Trophoblast cell (in vitro differentiated cells and primary cell): ENCODE measurements around the gene COPG1.

ENCODE experiments used
- DNase-seq, 2 donors: peaks; one replicate each; pipeline ENCODE4 v3.0.0-alpha.2; 2016
- H2AFZ ChIP-seq: 2 replicates; pipeline ENCODE4 v1.6.1; 2013; ENCODE audit warnings: low read length, moderate library complexity, mild to moderate bottlenecking; ENCODE audit not compliant: insufficient read depth, poor library complexity
- H2AK5ac ChIP-seq: 2 replicates; pipeline ENCODE4 v1.6.1; 2013; ENCODE audit warnings: mild to moderate bottlenecking, low read length
- H2BK120ac ChIP-seq: 2 replicates; pipeline ENCODE4 v1.6.1; 2013; ENCODE audit warnings: low read length, mild to moderate bottlenecking, moderate library complexity; ENCODE audit not compliant: insufficient read depth, poor library complexity
- H2BK12ac ChIP-seq: 2 replicates; pipeline ENCODE4 v1.6.1; 2013; ENCODE audit warnings: mild to moderate bottlenecking, low read length, moderate library complexity
- H2BK5ac ChIP-seq: 2 replicates; pipeline ENCODE4 v1.6.1; 2013; ENCODE audit warnings: low read length, low read depth, moderate library complexity, mild to moderate bottlenecking; ENCODE audit not compliant: poor library complexity
- H3K14ac ChIP-seq: 2 replicates; pipeline ENCODE4 v1.6.1; 2013; ENCODE audit warnings: mild to moderate bottlenecking, low read length
- H3K18ac ChIP-seq: 2 replicates; pipeline ENCODE4 v1.6.1; 2013; ENCODE audit warnings: mild to moderate bottlenecking, low read length
- H3K23ac ChIP-seq: 2 replicates; pipeline ENCODE4 v1.6.1; 2013; ENCODE audit warnings: low read length
- H3K27ac ChIP-seq: 2 replicates; pipeline ENCODE4 v1.5.1; 2013; ENCODE audit warnings: low read depth, mild to moderate bottlenecking, inconsistent platforms, low read length, moderate library complexity
- H3K27me3 ChIP-seq: 2 replicates; pipeline ENCODE4 v1.6.1; 2013; ENCODE audit warnings: inconsistent platforms, mild to moderate bottlenecking, low read length, moderate library complexity; ENCODE audit not compliant: insufficient read depth
- H3K36me3 ChIP-seq, 2 experiments: 1 replicate in 1 of 2; 2 replicates in 1 of 2; pipeline ENCODE4 v1.6.1; 2013; ENCODE audit warnings: low read length in 2 of 2, mild to moderate bottlenecking in 2 of 2, moderate library complexity in 1 of 2; ENCODE audit not compliant: insufficient read depth in 2 of 2, control insufficient read depth in 1 of 2
- H3K4ac ChIP-seq: 2 replicates; pipeline ENCODE4 v1.6.1; 2013; ENCODE audit warnings: low read depth, mild to moderate bottlenecking, low read length, moderate library complexity
- H3K4me1 ChIP-seq, 2 experiments: 1 replicate in 1 of 2; 2 replicates in 1 of 2; pipeline ENCODE4 v1.6.1; 2013; ENCODE audit warnings: low read length in 2 of 2, mild to moderate bottlenecking in 2 of 2, moderate library complexity in 1 of 2; ENCODE audit not compliant: insufficient read depth in 2 of 2, control insufficient read depth in 1 of 2
- H3K4me2 ChIP-seq: 2 replicates; pipeline ENCODE4 v1.6.1; 2013; ENCODE audit warnings: inconsistent platforms, mild to moderate bottlenecking, low read length, moderate library complexity
- H3K4me3 ChIP-seq: 2 replicates; pipeline ENCODE4 v1.5.1; 2013; ENCODE audit warnings: mild to moderate bottlenecking, low read depth, low read length, inconsistent platforms
- H3K79me1 ChIP-seq: one replicate; pipeline ENCODE4 v1.6.1; 2013; ENCODE audit warnings: low read length
- H3K79me2 ChIP-seq: 2 replicates; pipeline ENCODE4 v1.6.1; 2013; ENCODE audit warnings: low read length, mild to moderate bottlenecking; ENCODE audit not compliant: control insufficient read depth, insufficient read depth, poor library complexity
- H3K9ac ChIP-seq: 2 replicates; pipeline ENCODE4 v1.6.1; 2013; ENCODE audit warnings: mild to moderate bottlenecking, low read length
- H3K9me3 ChIP-seq: 2 replicates; pipeline ENCODE4 v1.6.1; 2013; ENCODE audit warnings: low read depth, mild to moderate bottlenecking, control low read depth, inconsistent platforms, low read length; ENCODE audit not compliant: insufficient read depth
- H4K12ac ChIP-seq: 2 replicates; pipeline ENCODE4 v1.6.1; 2013; ENCODE audit warnings: low read depth, mild to moderate bottlenecking, low read length, moderate library complexity
- H4K8ac ChIP-seq: 2 replicates; pipeline ENCODE4 v1.6.1; 2013; ENCODE audit warnings: low read depth, mild to moderate bottlenecking, low read length, moderate library complexity
- H4K91ac ChIP-seq: one replicate; pipeline ENCODE4 v1.6.1; 2013; ENCODE audit warnings: low read depth, mild to moderate bottlenecking, low read length, moderate library complexity
- WGBS: extraction: QIAGEN DNeasy Blood & Tissue Kit; methylation state at CpG from one replicate; pipeline ENCODE4 v1.1.7; 2013; ENCODE audit warnings: missing lambda C conversion rate; ENCODE audit not compliant: insufficient read length, insufficient coverage; ENCODE audit errors: extremely low coverage; 5-methylcytosine and 5-hydroxymethylcytosine counted together

COPG1 gene

DNA sequence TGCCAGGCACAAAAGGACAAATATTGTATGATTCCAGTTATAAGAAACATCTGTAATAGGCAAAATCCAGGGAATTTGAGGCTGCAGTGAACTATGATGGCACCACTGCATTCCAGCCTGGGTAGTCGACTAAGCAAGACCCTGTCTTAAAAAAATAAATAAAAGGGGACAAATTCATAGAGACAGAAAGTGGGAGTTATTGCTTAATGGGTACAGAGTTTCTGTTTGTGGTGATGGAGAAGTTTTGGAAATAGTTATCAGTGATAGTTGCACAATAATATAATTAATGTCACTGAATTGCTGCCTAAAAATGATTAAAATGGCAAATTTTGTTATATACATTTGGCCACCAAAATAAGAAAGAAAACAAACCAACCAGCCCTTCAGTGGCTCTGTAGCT is 38.1 kb upstream of the COPG1 start:
- no peak overlapping the region for H3K4me3 ChIP-seq
- no peak overlapping the region for H4K8ac ChIP-seq
- H3K14ac ChIP-seq: no peak overlapping the region
- H3K27ac ChIP-seq: no peak overlapping the region
- H2BK120ac ChIP-seq: no peak overlapping the region
- no peak for DNase-seq
- no peak overlapping the region for H2BK5ac ChIP-seq
- H3K79me2 ChIP-seq: no peaks in the 10 kb centered on the region
- no peak overlapping the region for H4K12ac ChIP-seq
- H3K9me3 ChIP-seq: no peaks in the 10 kb centered on the region
- H3K79me1 ChIP-seq: no peaks in the 10 kb centered on the region
- no peak overlapping the region for H4K91ac ChIP-seq
- H3K18ac ChIP-seq: no peak overlapping the region
- no peak overlapping the region for H3K23ac ChIP-seq
- no peaks in the 10 kb centered on the region for H3K36me3 ChIP-seq
- no peak overlapping the region for H2AFZ ChIP-seq
- WGBS: no CpG with 5 or more reads among the region's 1 CpG
- H3K9ac ChIP-seq: no peak overlapping the region
- H3K4ac ChIP-seq: no peak overlapping the region
- H3K27me3 ChIP-seq: no peaks in the 10 kb centered on the region
- no peak overlapping the region for H2BK12ac ChIP-seq
- H3K4me1 ChIP-seq: no peaks in the 10 kb centered on the region
- H2AK5ac ChIP-seq: no peak overlapping the region
- no peak overlapping the region for H3K4me2 ChIP-seq

DNA sequence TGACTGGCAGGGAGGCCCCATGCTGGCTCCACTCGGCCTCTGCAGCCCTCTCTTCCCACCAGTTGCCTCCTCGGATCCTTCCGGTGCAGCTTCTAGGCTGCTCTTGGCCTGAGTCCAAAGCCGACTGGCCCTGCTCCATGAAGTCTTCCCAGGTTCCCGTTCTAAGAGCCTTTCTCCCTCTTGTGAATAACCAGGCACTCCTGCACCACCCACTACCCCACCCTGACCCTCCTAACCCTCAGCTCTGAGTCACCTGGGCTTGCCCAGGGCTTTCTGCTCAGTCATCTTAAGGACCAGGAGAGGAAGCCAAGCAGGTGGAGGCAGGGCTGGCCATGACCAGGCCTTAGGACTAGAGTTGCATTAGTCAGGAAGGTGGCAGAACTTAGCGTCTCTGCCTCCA is 37.6 kb upstream of the COPG1 start:
- Histone ChIP-seq H3K9ac (no peak overlapping the region), H3K79me2 (no peaks in the 10 kb centered on the region), H3K4me1 (no peaks in the 10 kb centered on the region), H4K91ac (no peak overlapping the region), H3K36me3 (no peaks in the 10 kb centered on the region), H3K23ac (no peak overlapping the region), H3K27ac (no peak overlapping the region), H3K9me3 (no peaks in the 10 kb centered on the region), H4K8ac (no peak overlapping the region), H2BK5ac (no peak overlapping the region), H3K18ac (no peak overlapping the region), H3K4me2 (no peak overlapping the region), H4K12ac (no peak overlapping the region), H2BK12ac (no peak overlapping the region), H3K14ac (no peak overlapping the region), H3K4me3 (no peak overlapping the region), H2BK120ac (no peak overlapping the region), H3K4ac (no peak overlapping the region), H3K79me1 (no peaks in the 10 kb centered on the region), H2AK5ac (no peak overlapping the region), H3K27me3 (no peaks in the 10 kb centered on the region), H2AFZ (no peak overlapping the region)
- no CpG with 5 or more reads among the region's 6 CpGs for WGBS
- DNase-seq: peak; percentile 15 to 47

DNA sequence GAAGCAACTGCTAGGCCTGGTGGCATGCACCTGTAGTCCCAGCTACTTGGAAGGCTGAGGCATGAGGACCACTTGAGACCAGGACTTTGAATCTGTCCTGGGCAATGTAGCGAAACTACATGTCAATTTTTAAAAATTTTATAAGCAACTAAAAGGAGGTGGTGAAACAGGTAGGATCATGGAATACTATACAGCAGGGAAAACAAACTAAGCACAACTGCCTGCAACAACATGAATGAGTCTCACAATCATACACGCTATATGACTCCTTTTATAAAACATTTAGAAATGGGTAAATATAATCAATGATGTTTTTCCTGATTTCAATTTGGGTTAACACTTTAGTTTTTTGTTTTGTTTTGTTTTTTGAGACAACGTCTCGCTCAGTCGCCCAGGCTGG is 36.2 kb upstream of the COPG1 start:
- Histone ChIP-seq H2AFZ (no peak overlapping the region), H3K79me2 (no peaks in the 10 kb centered on the region), H3K4me3 (no peak overlapping the region), H3K79me1 (no peaks in the 10 kb centered on the region), H3K27ac (no peak overlapping the region), H3K4me1 (no peaks in the 10 kb centered on the region), H2BK5ac (no peak overlapping the region), H3K23ac (no peak overlapping the region), H2AK5ac (no peak overlapping the region), H3K18ac (no peak overlapping the region), H3K36me3 (no peaks in the 10 kb centered on the region), H3K9ac (no peak overlapping the region), H4K12ac (no peak overlapping the region), H3K27me3 (no peaks in the 10 kb centered on the region), H4K8ac (no peak overlapping the region), H3K9me3 (no peaks in the 10 kb centered on the region), H2BK120ac (no peak overlapping the region), H3K4me2 (no peak overlapping the region), H3K4ac (no peak overlapping the region), H4K91ac (no peak overlapping the region), H3K14ac (no peak overlapping the region), H2BK12ac (no peak overlapping the region)
- DNase-seq: no peak
- no CpG with 5 or more reads among the region's 5 CpGs for WGBS

DNA sequence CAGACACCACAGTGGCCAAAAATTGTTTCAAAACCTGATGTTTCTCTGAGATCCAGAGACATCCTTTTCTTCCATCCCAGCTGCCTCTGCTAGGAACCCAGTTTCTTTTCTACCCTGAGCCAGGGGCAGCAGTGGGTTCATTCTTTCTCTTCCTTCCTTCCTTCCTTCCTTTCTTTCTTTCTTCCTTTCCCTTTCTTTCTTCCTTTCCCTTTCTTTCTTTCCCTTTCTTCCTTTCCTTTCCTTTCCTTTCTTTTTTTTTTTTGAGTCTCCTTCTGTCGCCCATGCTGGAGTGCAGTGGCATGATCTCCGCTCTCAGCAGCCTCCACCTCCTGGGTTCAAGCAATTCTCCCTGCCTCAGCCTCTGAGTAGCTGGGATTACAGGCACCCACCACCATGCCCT is 30.7 kb upstream of the COPG1 start:
- Histone ChIP-seq H3K79me1 (no peaks in the 10 kb centered on the region), H3K9ac (no peak overlapping the region), H3K18ac (no peak overlapping the region), H2AK5ac (no peak overlapping the region), H4K91ac (no peak overlapping the region), H3K4me2 (no peak overlapping the region), H3K9me3 (no peaks in the 10 kb centered on the region), H2BK5ac (no peak overlapping the region), H3K4me1 (no peaks in the 10 kb centered on the region), H2BK12ac (no peak overlapping the region), H3K4me3 (no peak overlapping the region), H3K79me2 (no peaks in the 10 kb centered on the region), H3K27ac (no peak overlapping the region), H3K23ac (no peak overlapping the region), H3K4ac (no peak overlapping the region), H2BK120ac (no peak overlapping the region), H3K36me3 (no peaks in the 10 kb centered on the region), H2AFZ (no peak overlapping the region), H4K12ac (no peak overlapping the region), H3K14ac (no peak overlapping the region), H4K8ac (no peak overlapping the region), H3K27me3 (no peaks in the 10 kb centered on the region)
- WGBS: no CpG with 5 or more reads among the region's 2 CpGs
- no peak for DNase-seq
